ENCODE data around the gene LRRC2.

GRCh38 chr3:46490338-46491084, 75.6 kb downstream of the LRRC2 start:
- no peak for TF ChIP-seq REST (IDR thresholded peaks at IDR 0.05; ENCODE audit: borderline replicate concordance)
- TF ChIP-seq REST (CRISPR knock-in tag; IDR thresholded peaks at IDR 0.05; ENCODE audit: low read depth): no peak
- TF ChIP-seq SRF (CRISPR knock-in tag; IDR thresholded peaks at IDR 0.05): no peak
- TF ChIP-seq TCFL5 (CRISPR knock-in tag; conservative IDR thresholded peaks at IDR 0.05): no peak
- no peak for TF ChIP-seq BRD9 (IDR thresholded peaks at IDR 0.05; ENCODE audit: low read depth, partially characterized antibody)
- no peak for TF ChIP-seq EP300 (IDR thresholded peaks at IDR 0.05; ENCODE audit: low read length)
- no peak for TF ChIP-seq CEBPB (tag; IDR thresholded peaks at IDR 0.05)
- no peak for TF ChIP-seq STAT5B (CRISPR knock-in tag; IDR thresholded peaks at IDR 0.05)
- TF ChIP-seq KLF16 (IDR thresholded peaks at IDR 0.05): no peak
- no peak for TF ChIP-seq IRF1 (CRISPR knock-in tag; IDR thresholded peaks at IDR 0.05; ENCODE audit: borderline replicate concordance)
- no peak for TF ChIP-seq ETV5 (CRISPR knock-in tag; IDR thresholded peaks at IDR 0.05; ENCODE audit: low read depth)
- no peak for TF ChIP-seq NR0B1 (IDR thresholded peaks at IDR 0.05; ENCODE audit: partially characterized antibody)
- TF ChIP-seq POLR2G (IDR thresholded peaks at IDR 0.05; ENCODE audit: low read depth, low read length): no peak
- no peak for TF ChIP-seq SRSF9 (IDR thresholded peaks at IDR 0.05; ENCODE audit: borderline replicate concordance, low read depth, low read length)
- no peak for TF ChIP-seq TAF7 (tag; IDR thresholded peaks at IDR 0.05)
